Small intestine (tissue), 16 donors: ENCODE measurements around the gene TRAF1. TPM values are rescaled to one million over a fixed set of nuclear protein-coding genes. Genes with fewer than 3 reads are reported as not detected.
"Not testable (repeated sequence)": the region's sequence is repeated elsewhere in the genome, so short reads cannot be mapped to it uniquely, and the experiment has no call there.

Experiments used
- DNase-seq, 2 donors: peaks; one replicate each; pipeline versions ENCODE4 v3.0.0 to v3.0.0-alpha.2; 2013
- FAIRE-seq: peaks from 2 replicates; lab custom pipeline; 2012; peaks lifted over from hg19 to GRCh38; lab: Jason Lieb, UNC
- H3K27ac ChIP-seq, 3 donors: one replicate each; pipeline ENCODE4 v1.5.1; 2013; ENCODE audit warnings: low read length in 2 of 3, mild to moderate bottlenecking in 2 of 3, control low read depth in 1 of 3, inconsistent platforms in 1 of 3, low read depth in 1 of 3, moderate library complexity in 1 of 3
- H3K27me3 ChIP-seq, 3 donors: one replicate each; pipeline ENCODE4 v1.6.1; 2013; ENCODE audit warnings: low read length in 3 of 3, inconsistent platforms in 1 of 3; ENCODE audit not compliant: control insufficient read depth in 3 of 3, insufficient read depth in 3 of 3
- H3K36me3 ChIP-seq, 3 donors: one replicate each; pipeline ENCODE4 v1.6.1; 2013; ENCODE audit warnings: low read length in 3 of 3, inconsistent platforms in 1 of 3, low read depth in 1 of 3, mild to moderate bottlenecking in 1 of 3, moderate library complexity in 1 of 3; ENCODE audit not compliant: control insufficient read depth in 3 of 3, insufficient read depth in 2 of 3
- H3K4me1 ChIP-seq, 3 donors: one replicate each; pipeline ENCODE4 v1.6.1; 2013; ENCODE audit warnings: low read length in 2 of 3, inconsistent platforms in 1 of 3, low read depth in 1 of 3, mild to moderate bottlenecking in 1 of 3, moderate library complexity in 1 of 3; ENCODE audit not compliant: control insufficient read depth in 3 of 3, insufficient read depth in 2 of 3
- H3K4me3 ChIP-seq, 3 donors: one replicate each; pipeline ENCODE4 v1.5.1; 2013; ENCODE audit warnings: low read length in 3 of 3, control low read depth in 1 of 3, inconsistent platforms in 1 of 3, low read depth in 1 of 3, mild to moderate bottlenecking in 1 of 3, moderate library complexity in 1 of 3
- H3K9me3 ChIP-seq, 2 donors: one replicate each; pipeline ENCODE4 v1.6.1; 2013; ENCODE audit warnings: low read depth in 1 of 2, low read length in 1 of 2; ENCODE audit not compliant: control insufficient read depth in 2 of 2, insufficient read depth in 1 of 2
- WGBS, 3 donors: extraction: QIAGEN DNeasy Blood & Tissue Kit; methylation state at CpG; one replicate each; pipeline ENCODE4 v1.1.7; 2013; 5-methylcytosine and 5-hydroxymethylcytosine counted together
- long read RNA-seq, 10 donors: transcript quantifications; one replicate each; lab custom pipeline, GENCODE V29; 2026
- polyA plus RNA-seq, 4 donors: library from polyadenylated mRNA; stranded (reverse) in 3 of 4; unstranded in 1 of 4; fragments of 200-250 nt in 3 of 4; fragments of 120-200 nt in 1 of 4; gene quantifications; one replicate each; pipeline versions ENCODE4 v1.2.1 to v1.2.3, GENCODE V29; 2013
- donor health status: healthy with polysubstance abuse.
- donor health status: control.
- donor health status: control.
- donor health status: Bipolar disorder and iron deficiency.
- donor health status: healthy.

Gene TRAF1
- 1 to 10 TPM; 1.1 to 5.6 (median 1.9) TPM for polyA plus RNA-seq
- long read RNA-seq, donor 1, full-length matches to known transcripts = 1 of 7 reads
- long read RNA-seq, donor 1, partial matches to known transcripts = 6 of 7 reads
- long read RNA-seq, donor 1, other reads (novel, unspliced or antisense) = 0 of 7 reads
- long read RNA-seq, donor 2 = 0 reads
- long read RNA-seq, donor 3 = 0 reads
- long read RNA-seq, donor 4 = 0 reads
- long read RNA-seq, donor 5, full-length matches to known transcripts = 3 of 3 reads
- long read RNA-seq, donor 5, partial matches to known transcripts = 0 of 3 reads
- long read RNA-seq, donor 5, other reads (novel, unspliced or antisense) = 0 of 3 reads
- long read RNA-seq, donor 6 = 0 reads
- long read RNA-seq, donor 7 = 0 reads
- long read RNA-seq, donor 8 = 0 reads
- long read RNA-seq, donor 9 = 0 reads
- long read RNA-seq, donor 10 = 0 reads

- Histone ChIP-seq H3K9me3 (no peaks in the 10 kb centered on the region), H3K27ac (peak within 1 kb of the TSS in 2 of 3 donors; percentile 90 to 91), H3K36me3 (peaks cover 0 to 5% (median 0%) of the 10 kb centered on the region in 3 donors), H3K27me3 (no peaks in the 10 kb centered on the region), H3K4me1 (peaks cover 0 to 10% (median 2%) of the 10 kb centered on the region in 3 donors), H3K4me3 (peak within 1 kb of the TSS in 1 of 3 donors; percentile 48)
- FAIRE-seq (no peak), DNase-seq (no peak)
- 70 to 83% (median 75%) methylated on average over 6 of the region's 6 CpGs for WGBS, 3 donors
These were observed at the start of gene TRAF1 for GRCh38 chr9:120926397-120926928. TSS of gene TRAF1 (minus strand) at chr9:120926796. CDS start at chr9:120926075, 721 bp downstream.

DNA sequence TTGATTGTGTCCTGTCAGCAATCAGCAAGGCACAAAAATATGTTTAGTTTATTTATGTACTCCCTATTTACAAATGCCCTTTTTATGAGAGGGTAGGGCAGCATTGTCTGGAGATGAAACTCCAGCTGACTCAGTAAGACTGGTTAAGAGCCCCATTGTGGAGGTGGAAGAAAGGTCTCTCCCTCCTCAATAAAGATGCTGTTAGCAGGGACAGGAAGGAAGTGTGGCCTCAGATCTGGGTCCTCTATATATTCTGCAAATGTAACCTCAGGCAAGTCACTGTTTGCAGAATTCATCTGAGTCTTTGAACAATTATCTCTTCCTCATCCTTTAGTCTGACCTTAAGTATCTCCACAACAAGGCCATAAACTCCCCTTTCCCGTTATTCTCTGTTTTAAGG, 48.3 kb upstream of the TRAF1 start:
- Histone ChIP-seq H3K36me3 (peaks cover 0 to 8% (median 2%) of the 10 kb centered on the region in 3 donors), H3K27me3 (no peaks in the 10 kb centered on the region), H3K27ac (no peak overlapping the region), H3K4me3 (no peak overlapping the region), H3K9me3 (no peaks in the 10 kb centered on the region), H3K4me1 (no peaks in the 10 kb centered on the region)
- DNase-seq (peak in 1 of 2 donors; percentile 9), FAIRE-seq (no peak)
- WGBS, 3 donors = 58 to 83% (median 68%) methylated on average over 1 of the region's 1 CpG

DNA sequence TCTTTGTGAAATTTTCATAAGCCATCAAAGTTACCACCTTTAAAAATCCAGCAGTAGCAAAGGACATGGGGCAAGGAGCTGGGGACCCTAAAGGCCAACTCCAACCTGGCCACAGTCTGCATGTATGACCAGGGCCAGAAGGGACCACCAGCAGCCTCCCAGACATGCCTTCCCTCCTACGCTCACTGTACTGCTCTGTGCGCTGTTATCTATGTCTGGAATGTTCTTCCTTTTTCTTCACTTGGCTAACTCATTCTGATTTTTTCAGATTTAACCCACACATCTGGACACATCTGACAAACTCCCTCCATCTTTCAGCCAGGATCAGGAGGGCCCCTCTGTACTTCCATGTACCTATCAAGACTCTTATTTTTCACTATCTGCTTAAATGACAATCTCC, 47.6 kb upstream of the TRAF1 start:
- Histone ChIP-seq H3K36me3 (peaks cover 0 to 5% (median 2%) of the 10 kb centered on the region in 3 donors), H3K9me3 (no peaks in the 10 kb centered on the region), H3K27ac (no peak overlapping the region), H3K4me3 (no peak overlapping the region), H3K4me1 (no peaks in the 10 kb centered on the region), H3K27me3 (no peaks in the 10 kb centered on the region)
- no peak for FAIRE-seq
- WGBS, 3 donors = 96 to 97% (median 97%) methylated on average over 2 of the region's 2 CpGs
- no peak for DNase-seq

GRCh38 chr9:120971938-120972337, 45.3 kb upstream of the TRAF1 start:
- no peak for FAIRE-seq

DNA sequence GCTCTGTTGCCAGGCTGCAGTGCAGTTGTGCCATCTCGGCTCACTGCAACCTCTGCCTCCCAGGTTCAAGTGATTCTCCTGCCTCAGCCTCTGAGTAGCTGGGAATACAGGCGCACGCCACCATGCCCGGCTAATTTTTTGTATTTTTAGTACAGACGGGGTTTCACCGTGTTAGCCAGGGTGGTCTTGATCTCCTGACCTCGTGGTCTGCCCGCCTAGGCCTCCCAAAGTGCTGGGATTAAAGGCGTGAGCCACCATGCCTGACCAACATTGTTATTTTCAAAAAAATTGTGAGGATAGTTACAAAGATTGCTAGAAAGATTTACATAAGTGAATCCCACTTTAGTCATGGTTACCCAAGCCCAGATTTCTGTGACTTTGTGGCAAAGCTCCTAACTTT, 44.9 kb upstream of the TRAF1 start:
- H3K4me3 ChIP-seq = not testable (repeated sequence)

More at GRCh38 chr9:120971938-120972337, 45.3 kb upstream of the TRAF1 start:
- Histone ChIP-seq H3K27me3 (no peaks in the 10 kb centered on the region), H3K4me1 (no peaks in the 10 kb centered on the region), H3K4me3 (no peak overlapping the region), H3K36me3 (peaks cover 0 to 2% (median 0%) of the 10 kb centered on the region in 3 donors), H3K27ac (no peak overlapping the region), H3K9me3 (no peaks in the 10 kb centered on the region)
- DNase-seq = no peak

GRCh38 chr9:120970244-120970643, 43.6 kb upstream of the TRAF1 start:
- Histone ChIP-seq H3K4me3 (no peak overlapping the region), H3K36me3 (peaks cover 0 to 2% (median 0%) of the 10 kb centered on the region in 3 donors), H3K9me3 (no peaks in the 10 kb centered on the region), H3K27me3 (no peaks in the 10 kb centered on the region), H3K27ac (no peak overlapping the region), H3K4me1 (no peaks in the 10 kb centered on the region)
- WGBS, 3 donors = 72 to 79% (median 79%) methylated on average over 3 of the region's 3 CpGs
- no peak for FAIRE-seq
- no peak for DNase-seq

More for the DNA sequence above, 44.9 kb upstream of the TRAF1 start:
- WGBS, 3 donors = 95 to 98% (median 95%) methylated on average over 9 of the region's 9 CpGs
- not testable (repeated sequence) for H3K27ac ChIP-seq, H3K27me3 ChIP-seq, H3K36me3 ChIP-seq, H3K9me3 ChIP-seq, H3K4me1 ChIP-seq, FAIRE-seq, DNase-seq

- H3K27ac ChIP-seq = no peak overlapping the region
- no peaks in the 10 kb centered on the region for H3K27me3 ChIP-seq
- WGBS, 3 donors = 70 to 75% (median 74%) methylated on average over 3 of the region's 3 CpGs
- FAIRE-seq = no peak
- H3K36me3 ChIP-seq = peaks cover 0 to 11% (median 5%) of the 10 kb centered on the region in 3 donors
- no peak overlapping the region for H3K4me3 ChIP-seq
- H3K4me1 ChIP-seq = no peaks in the 10 kb centered on the region
- no peak for DNase-seq
- no peaks in the 10 kb centered on the region for H3K9me3 ChIP-seq
These were observed 39.4 kb upstream of the TRAF1 start for GRCh38 chr9:120966013-120966369.

DNA sequence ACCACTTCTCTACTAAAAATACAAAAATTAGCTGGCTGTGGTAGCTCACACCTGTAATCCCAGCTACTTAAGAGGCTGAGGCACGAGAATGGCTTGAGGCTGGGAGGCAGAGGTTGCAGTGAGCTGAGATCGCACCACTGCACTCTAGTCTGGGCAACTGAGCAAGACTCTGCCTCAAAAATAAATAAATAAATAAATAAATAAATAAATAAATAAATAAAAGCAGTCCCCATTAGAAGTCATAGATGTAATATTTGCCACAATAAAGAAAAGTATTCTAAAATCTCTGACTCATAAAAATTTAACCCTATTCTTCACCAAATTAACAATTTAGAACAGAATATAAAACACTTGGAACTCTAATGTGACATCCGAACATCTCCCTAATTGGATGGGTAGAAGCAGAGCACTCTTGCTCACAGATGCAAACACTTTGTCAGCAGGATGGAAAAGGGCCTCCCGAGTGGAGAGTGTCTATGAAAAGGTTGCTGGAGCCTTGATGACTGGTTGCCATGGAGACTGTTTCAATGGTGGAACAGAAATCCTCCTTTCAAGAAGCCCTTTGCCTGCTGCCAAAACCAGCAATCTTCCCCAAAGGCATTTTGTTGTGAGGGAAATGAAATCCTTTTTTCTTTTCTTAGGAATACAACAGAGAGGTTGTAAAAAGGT, 38.9 kb upstream of the TRAF1 start:
- Histone ChIP-seq H3K4me1 (no peaks in the 10 kb centered on the region), H3K4me3 (no peak overlapping the region), H3K9me3 (no peaks in the 10 kb centered on the region), H3K36me3 (peaks cover 0 to 13% (median 5%) of the 10 kb centered on the region in 3 donors), H3K27me3 (no peaks in the 10 kb centered on the region), H3K27ac (no peak overlapping the region)
- FAIRE-seq (no peak), DNase-seq (no peak)
- 81 to 86% (median 85%) methylated on average over 4 of the region's 4 CpGs for WGBS, 3 donors
